Epithelial cell of proximal tubule (primary cell): ENCODE measurements around the gene TXN2. TPM values are rescaled to one million over a fixed set of nuclear protein-coding genes. Genes with fewer than 3 reads are reported as not detected.

ENCODE experiments used
- DNase-seq: peaks from one replicate; pipeline ENCODE4 v3.0.0-alpha.2; 2011; ENCODE audit warnings: low read depth
- H3K4me3 ChIP-seq: 2 replicates; pipeline ENCODE4 v1.5.1; 2011; ENCODE audit warnings: low read depth, mild to moderate bottlenecking, low read length
- total RNA-seq: library from RNA; depleted of rRNA; stranded (reverse); fragments of >200 nt; gene quantifications from 2 replicates; pipeline ENCODE4 v1.2.3, GENCODE V29; 2015
- TF ChIP-seq, protein P1 (sequence below): conservative IDR thresholded peaks from 2 replicates; pipeline ENCODE4 v1.5.1; 2012; ENCODE audit warnings: low read depth, mild to moderate bottlenecking, low read length

TXN2 gene
- total RNA-seq, 1 donor from 2014 or later: 72.1 TPM

DNA sequence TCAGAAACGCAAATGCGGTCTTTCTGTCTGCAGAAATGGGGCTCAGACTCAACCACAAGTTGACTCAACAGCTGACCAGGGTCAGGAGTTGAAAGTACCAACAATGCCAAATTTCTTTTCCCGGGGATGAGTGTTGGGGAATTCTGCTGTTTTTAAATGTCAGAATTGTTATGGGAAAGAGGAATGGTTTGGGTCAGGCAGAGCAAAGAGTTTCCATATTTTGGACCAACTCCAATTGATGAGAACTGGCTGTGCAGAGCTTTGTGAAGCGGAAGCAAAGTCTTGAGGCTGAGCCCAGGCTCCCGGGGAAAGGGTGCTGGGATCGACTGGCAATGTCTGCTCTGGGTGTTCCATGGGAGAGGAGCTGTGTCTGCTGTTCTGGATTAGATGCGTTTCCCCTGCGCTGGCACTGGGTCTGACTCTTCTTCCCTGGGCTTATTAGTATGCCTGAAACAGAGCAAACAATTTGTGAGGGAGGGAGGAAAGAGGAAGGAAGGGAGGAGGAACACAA lies 36.2 kb downstream of the TXN2 start:
- H3K4me3 ChIP-seq: no peak overlapping the region
- DNase-seq: no peak
- TF ChIP-seq, protein P1, sequence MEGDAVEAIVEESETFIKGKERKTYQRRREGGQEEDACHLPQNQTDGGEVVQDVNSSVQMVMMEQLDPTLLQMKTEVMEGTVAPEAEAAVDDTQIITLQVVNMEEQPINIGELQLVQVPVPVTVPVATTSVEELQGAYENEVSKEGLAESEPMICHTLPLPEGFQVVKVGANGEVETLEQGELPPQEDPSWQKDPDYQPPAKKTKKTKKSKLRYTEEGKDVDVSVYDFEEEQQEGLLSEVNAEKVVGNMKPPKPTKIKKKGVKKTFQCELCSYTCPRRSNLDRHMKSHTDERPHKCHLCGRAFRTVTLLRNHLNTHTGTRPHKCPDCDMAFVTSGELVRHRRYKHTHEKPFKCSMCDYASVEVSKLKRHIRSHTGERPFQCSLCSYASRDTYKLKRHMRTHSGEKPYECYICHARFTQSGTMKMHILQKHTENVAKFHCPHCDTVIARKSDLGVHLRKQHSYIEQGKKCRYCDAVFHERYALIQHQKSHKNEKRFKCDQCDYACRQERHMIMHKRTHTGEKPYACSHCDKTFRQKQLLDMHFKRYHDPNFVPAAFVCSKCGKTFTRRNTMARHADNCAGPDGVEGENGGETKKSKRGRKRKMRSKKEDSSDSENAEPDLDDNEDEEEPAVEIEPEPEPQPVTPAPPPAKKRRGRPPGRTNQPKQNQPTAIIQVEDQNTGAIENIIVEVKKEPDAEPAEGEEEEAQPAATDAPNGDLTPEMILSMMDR: no peak

DNA sequence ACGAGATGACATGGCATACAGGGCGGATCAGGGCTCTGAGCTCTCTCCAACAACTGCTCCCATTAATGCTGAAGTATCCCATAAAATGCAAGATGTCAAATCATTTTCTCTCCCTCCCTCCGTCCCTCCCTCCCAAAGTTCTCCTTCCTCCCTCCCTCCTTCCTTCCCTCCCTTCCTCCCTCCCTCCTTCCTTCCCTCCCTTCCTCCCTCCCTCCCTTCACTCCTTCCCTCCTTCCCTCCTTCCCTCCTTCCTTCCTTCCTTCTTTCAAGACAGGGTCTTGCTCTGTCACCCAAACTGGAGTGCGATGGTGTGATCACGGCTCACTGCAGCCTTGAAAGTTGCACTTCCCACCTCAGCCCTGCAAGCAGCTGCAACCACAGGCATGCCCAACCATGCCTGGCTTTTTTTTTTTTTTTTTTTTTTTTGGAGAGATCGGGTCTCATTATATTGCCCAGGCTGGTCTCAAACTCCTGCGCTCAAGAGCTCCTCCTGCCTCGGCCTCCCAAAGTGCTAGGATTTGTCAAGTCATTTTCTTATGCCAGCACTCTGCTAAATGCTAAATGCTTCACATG lies 38.2 kb downstream of the TXN2 start:
- no peak overlapping the region for H3K4me3 ChIP-seq
- TF ChIP-seq, protein P1: no peak
- no peak for DNase-seq

DNA sequence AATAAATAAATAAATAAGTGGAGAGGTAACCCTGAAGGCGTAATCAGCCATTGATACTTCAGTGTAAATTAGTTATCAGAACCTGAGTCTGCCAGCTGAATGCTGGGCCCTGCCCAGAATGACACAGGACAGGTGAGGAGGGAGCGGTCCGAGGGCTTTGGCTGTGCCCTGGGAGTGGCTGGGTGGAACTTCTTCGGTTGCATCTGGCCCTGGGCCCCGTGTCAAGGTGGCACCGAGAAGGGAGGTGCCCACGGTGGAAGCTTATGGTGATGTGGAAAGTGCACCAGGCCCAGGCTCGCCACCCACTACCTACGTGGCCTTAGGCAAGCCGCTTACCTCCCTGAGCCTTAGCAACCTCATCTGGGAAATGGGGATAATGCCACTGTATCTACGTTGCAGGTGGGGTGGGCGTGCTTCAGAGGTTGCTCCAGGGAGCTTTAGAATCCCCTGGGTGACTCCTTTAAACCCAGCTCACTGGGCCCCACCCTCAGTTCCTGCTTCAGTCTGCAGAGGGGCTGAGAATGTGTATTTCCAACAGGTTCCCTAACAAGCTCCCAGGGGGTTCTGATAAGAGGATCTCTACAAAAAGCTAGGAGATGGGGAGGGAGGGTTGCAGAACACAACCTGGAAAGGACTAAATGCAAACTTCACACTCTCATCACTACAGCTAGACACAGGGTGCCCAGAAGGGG lies 38.8 kb downstream of the TXN2 start:
- DNase-seq: no peak
- no peak overlapping the region for H3K4me3 ChIP-seq
- TF ChIP-seq, protein P1: no peak

DNA sequence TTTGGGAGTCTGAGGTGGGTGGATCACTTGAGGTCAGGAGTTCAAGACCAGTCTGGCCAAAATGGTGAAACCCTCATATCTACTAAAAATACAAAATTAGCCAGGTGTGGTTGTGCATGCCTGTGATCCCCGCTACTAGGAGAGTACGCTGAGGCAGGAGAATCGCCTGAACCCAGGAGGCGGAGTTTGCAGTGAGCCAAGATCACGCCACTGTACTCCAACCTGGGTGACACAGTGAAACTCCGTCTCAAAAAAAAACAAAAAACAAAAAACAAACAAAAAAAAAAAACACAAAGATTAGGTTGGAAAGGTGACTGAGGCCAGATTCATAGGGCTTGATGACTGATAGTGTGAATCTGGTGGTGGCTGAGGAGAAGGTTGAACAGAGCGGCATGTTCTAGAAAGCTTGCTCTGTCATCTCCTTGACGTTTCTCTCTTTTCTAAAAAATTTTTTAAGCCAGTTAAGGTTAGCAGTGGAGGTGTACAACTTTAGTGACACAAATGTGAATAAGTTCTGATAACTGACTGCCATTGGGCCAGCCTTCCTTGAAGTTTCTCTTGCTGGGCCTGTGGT lies 40.9 kb downstream of the TXN2 start:
- no peak overlapping the region for H3K4me3 ChIP-seq
- no peak for DNase-seq
- TF ChIP-seq, protein P1: no peak

DNA sequence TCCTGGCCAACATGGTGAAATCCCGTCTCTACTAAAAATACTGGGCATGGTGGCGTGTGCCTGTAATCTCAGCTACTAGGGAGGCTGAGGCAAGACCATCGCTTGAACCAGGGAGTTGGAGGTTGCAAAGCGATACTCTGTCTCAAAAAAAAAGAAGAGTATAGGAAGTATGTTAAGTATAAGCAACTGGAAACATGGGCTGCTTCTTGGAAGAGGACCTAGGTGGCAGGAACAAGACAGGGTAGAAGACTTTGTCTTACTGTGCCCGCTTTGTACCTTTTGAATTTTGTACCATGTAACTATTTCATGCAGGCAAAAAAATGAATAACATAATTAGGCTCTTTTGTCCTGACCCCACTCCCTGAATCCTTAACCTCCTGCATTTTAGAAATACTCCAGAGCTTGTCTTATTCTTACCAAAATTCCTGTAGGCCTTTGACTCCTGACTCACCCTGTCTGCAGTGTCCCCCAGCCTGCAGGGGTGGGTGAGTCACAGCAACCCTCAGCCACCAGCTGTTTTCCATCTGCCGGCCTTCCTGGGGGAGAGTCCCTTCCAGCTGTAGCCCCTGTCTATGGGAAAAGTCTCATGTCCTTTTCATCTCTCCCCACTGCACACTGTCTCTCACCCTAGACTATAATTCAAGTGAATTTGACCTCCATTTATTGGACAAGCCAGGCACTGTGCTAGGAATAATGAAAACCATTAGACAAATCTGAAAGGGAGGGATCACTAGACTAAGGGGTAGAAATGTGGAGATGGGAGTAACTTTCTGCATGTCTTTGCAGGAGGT lies 41.8 kb downstream of the TXN2 start:
- DNase-seq: no peak
- TF ChIP-seq, protein P1: no peak
- no peak overlapping the region for H3K4me3 ChIP-seq

DNA sequence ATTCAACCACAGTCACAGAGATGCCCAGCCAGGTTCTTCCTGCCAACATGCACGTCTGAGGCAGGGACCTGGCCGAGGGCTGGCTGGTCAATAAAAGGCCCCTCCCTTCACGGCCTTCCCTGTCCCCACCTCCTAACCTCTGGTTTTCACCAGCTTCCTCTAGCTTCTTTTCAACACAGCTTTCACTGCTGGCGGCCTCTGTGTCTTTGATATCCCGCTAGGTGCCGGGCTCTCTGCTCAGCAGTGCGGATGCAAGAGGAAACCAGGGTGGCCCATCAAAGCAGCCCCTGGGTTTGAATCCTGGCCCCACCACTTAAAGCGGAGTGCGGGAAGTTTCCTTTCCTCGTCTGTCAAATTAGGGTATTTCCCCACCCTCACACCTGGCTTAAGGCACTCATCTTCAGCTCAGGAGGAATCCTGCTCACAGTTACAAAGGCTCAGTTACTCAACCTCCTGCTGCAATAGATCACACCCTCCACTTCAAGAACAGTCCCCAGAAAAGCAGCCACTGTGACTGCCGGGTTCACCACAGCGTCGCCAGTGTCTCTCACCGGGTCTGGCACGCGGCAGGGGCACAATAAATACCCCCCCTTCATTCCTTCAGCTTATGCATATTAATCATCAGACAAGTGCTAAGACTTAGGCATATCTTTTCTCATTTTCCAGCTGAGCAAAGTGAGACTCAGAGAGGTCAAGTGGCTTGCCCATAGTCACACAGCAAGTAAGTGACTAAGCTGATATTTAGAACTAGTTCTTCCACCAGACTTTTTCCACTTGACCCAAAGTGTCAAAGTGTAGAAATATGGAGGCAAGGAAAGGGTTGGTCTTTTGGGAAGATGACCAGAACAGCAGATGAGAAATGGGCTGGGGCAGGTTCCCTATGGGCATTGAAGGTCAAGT lies 45.7 kb downstream of the TXN2 start:
- TF ChIP-seq, protein P1: no peak
- H3K4me3 ChIP-seq: no peak overlapping the region
- DNase-seq: no peak
